Neural cell (in vitro differentiated cells): Measurements from ENCODE around the gene MYO5A.

Experiments
- EP300 ChIP-seq: fragments of 450-650 bp; conservative IDR thresholded peaks from 2 replicates; pipeline ENCODE4 v1.6.1; 2014; ENCODE audit warnings: antibody characterized with exemption, mild to moderate bottlenecking, moderate library complexity; ENCODE audit not compliant: poor library complexity, severe bottlenecking
- TAF1 ChIP-seq: IDR thresholded peaks from 2 replicates; pipeline ENCODE4 v1.6.1; 2012; ENCODE audit warnings: low read depth
- TF ChIP-seq, protein P1 (sequence below): fragments of 450-650 bp; IDR thresholded peaks from 2 replicates; pipeline ENCODE4 v1.5.1; 2014; ENCODE audit warnings: antibody characterized with exemption, mild to moderate bottlenecking, moderate library complexity; ENCODE audit not compliant: poor library complexity, severe bottlenecking

- TF ChIP-seq, protein P1, sequence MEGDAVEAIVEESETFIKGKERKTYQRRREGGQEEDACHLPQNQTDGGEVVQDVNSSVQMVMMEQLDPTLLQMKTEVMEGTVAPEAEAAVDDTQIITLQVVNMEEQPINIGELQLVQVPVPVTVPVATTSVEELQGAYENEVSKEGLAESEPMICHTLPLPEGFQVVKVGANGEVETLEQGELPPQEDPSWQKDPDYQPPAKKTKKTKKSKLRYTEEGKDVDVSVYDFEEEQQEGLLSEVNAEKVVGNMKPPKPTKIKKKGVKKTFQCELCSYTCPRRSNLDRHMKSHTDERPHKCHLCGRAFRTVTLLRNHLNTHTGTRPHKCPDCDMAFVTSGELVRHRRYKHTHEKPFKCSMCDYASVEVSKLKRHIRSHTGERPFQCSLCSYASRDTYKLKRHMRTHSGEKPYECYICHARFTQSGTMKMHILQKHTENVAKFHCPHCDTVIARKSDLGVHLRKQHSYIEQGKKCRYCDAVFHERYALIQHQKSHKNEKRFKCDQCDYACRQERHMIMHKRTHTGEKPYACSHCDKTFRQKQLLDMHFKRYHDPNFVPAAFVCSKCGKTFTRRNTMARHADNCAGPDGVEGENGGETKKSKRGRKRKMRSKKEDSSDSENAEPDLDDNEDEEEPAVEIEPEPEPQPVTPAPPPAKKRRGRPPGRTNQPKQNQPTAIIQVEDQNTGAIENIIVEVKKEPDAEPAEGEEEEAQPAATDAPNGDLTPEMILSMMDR, result no peak
- no peak for TF ChIP-seq EP300
- no peak for TF ChIP-seq TAF1
Measured at GRCh38 chr15:52350423-52350822, 178.3 kb downstream of the MYO5A start.
